WTC11 (cell line): Measurements from ENCODE around the gene GTPBP6. TPM values are rescaled to one million over a fixed set of nuclear protein-coding genes. Genes with fewer than 3 reads are reported as not detected.

Experiments
- ATAC-seq: fragments of 200-7000 bp; cut with Tn5 transposase; 2 replicates; pipeline ENCODE4 v1.10.0; 2021; ENCODE audit warnings: mild to moderate bottlenecking, moderate library complexity
- CTCF ChIA-PET: fragments of 300-600 bp; sonication (Branson Sonifier 250); formaldehyde crosslinking; loops from one replicate; lab custom pipeline; 2021; ENCODE audit warnings: antibody characterized with exemption; lab: Charles Lee
- POLR2A ChIA-PET: fragments of 350-600 bp; sonication (Branson Sonifier 250); formaldehyde crosslinking; loops from one replicate; lab custom pipeline; 2021; ENCODE audit warnings: antibody characterized with exemption; lab: Charles Lee
- DNase-seq: peaks from one replicate; pipeline ENCODE4 v3.0.0; 2021; ENCODE audit warnings: low spot score
- H3K27ac Mint-ChIP-seq: 2 replicates; pipeline ENCODE4 v1.8.0; 2021; ENCODE audit warnings: mixed read lengths
- H3K27me3 Mint-ChIP-seq: 2 replicates; pipeline ENCODE4 v1.8.0; 2021; ENCODE audit warnings: low read depth, mild to moderate bottlenecking, moderate library complexity, mixed read lengths
- H3K36me3 Mint-ChIP-seq: 2 replicates; pipeline ENCODE4 v1.8.0; 2021; ENCODE audit warnings: mixed read lengths
- H3K4me1 Mint-ChIP-seq: 2 replicates; pipeline ENCODE4 v1.8.0; 2022; ENCODE audit warnings: mixed read lengths
- H3K4me3 Mint-ChIP-seq: 2 replicates; pipeline ENCODE4 v1.8.0; 2021; ENCODE audit warnings: mild to moderate bottlenecking, moderate library complexity, mixed read lengths
- H3K9me3 Mint-ChIP-seq: 2 replicates; pipeline ENCODE4 v1.8.0; 2021; ENCODE audit warnings: mixed read lengths
- AFF4 ChIP-seq: sonication (generic); formaldehyde crosslinking; IDR thresholded peaks from 2 replicates; pipeline ENCODE4 v1.8.1; 2023; ENCODE audit warnings: mild to moderate bottlenecking, missing genetic modification reagents, borderline replicate concordance
- ATF6 ChIP-seq: sonication (generic); formaldehyde crosslinking; IDR thresholded peaks from 2 replicates; pipeline ENCODE4 v1.8.1; 2023; ENCODE audit warnings: mild to moderate bottlenecking, missing genetic modification reagents
- CBFB ChIP-seq: sonication (generic); formaldehyde crosslinking; IDR thresholded peaks from 2 replicates; pipeline ENCODE4 v1.8.1; 2022; ENCODE audit warnings: mild to moderate bottlenecking, low read depth, missing genetic modification reagents
- ETV6 ChIP-seq: sonication (generic); formaldehyde crosslinking; IDR thresholded peaks from 2 replicates; pipeline ENCODE4 v1.8.1; 2022; ENCODE audit warnings: mild to moderate bottlenecking, missing genetic modification reagents
- IRF1 ChIP-seq: sonication (generic); formaldehyde crosslinking; IDR thresholded peaks from 2 replicates; pipeline ENCODE4 v1.8.0; 2023; ENCODE audit warnings: missing genetic modification reagents
- IRF2 ChIP-seq: sonication (generic); formaldehyde crosslinking; IDR thresholded peaks from 2 replicates; pipeline ENCODE4 v1.8.0; 2022; ENCODE audit warnings: low read depth, missing genetic modification reagents, borderline replicate concordance
- KAT7 ChIP-seq: sonication (generic); formaldehyde crosslinking; IDR thresholded peaks from 2 replicates; pipeline ENCODE4 v1.8.1; 2023; ENCODE audit warnings: missing genetic modification reagents, mild to moderate bottlenecking, borderline replicate concordance
- NR1H2 ChIP-seq: sonication (generic); formaldehyde crosslinking; IDR thresholded peaks from 2 replicates; pipeline ENCODE4 v1.9.0; 2021; ENCODE audit warnings: mild to moderate bottlenecking, moderate library complexity, missing genetic modification reagents
- OVOL2 ChIP-seq: fragments of 250-450 bp; sonication (Bioruptor Pico); IDR thresholded peaks from 2 replicates; pipeline ENCODE4 v1.9.0; 2021; ENCODE audit warnings: mild to moderate bottlenecking, borderline replicate concordance
- SMAD3 ChIP-seq: sonication (generic); formaldehyde crosslinking; IDR thresholded peaks from 2 replicates; pipeline ENCODE4 v1.8.0; 2022; ENCODE audit warnings: missing genetic modification reagents, mild to moderate bottlenecking, borderline replicate concordance
- SMAD4 ChIP-seq: sonication (generic); formaldehyde crosslinking; IDR thresholded peaks from 2 replicates; pipeline ENCODE4 v1.8.0; 2022; ENCODE audit warnings: mild to moderate bottlenecking, missing genetic modification reagents
- SP1 ChIP-seq: sonication (generic); formaldehyde crosslinking; conservative IDR thresholded peaks from 2 replicates; pipeline ENCODE4 v1.8.1; 2022; ENCODE audit warnings: missing genetic modification reagents
- STAT6 ChIP-seq: sonication (generic); formaldehyde crosslinking; conservative IDR thresholded peaks from 2 replicates; pipeline ENCODE4 v1.8.1; 2023; ENCODE audit warnings: mild to moderate bottlenecking, low read depth, missing genetic modification reagents, moderate library complexity
- TP53 ChIP-seq: sonication (generic); formaldehyde crosslinking; IDR thresholded peaks from 2 replicates; pipeline ENCODE4 v1.8.1; 2023; ENCODE audit warnings: mild to moderate bottlenecking, missing genetic modification reagents
- USF2 ChIP-seq: sonication (generic); formaldehyde crosslinking; IDR thresholded peaks from 2 replicates; pipeline ENCODE4 v1.8.1; 2023; ENCODE audit warnings: mild to moderate bottlenecking, missing genetic modification reagents, moderate library complexity
- ZNF232 ChIP-seq: sonication (generic); formaldehyde crosslinking; IDR thresholded peaks from 2 replicates; pipeline ENCODE4 v1.8.0; 2022; ENCODE audit warnings: mild to moderate bottlenecking, missing genetic modification reagents
- ZNF396 ChIP-seq: fragments of 250-450 bp; sonication (Bioruptor Pico); IDR thresholded peaks from 2 replicates; pipeline ENCODE4 v1.8.0; 2021; ENCODE audit warnings: mild to moderate bottlenecking, moderate library complexity, borderline replicate concordance
- ZNF416 ChIP-seq: fragments of 250-450 bp; sonication (Bioruptor Pico); IDR thresholded peaks from 2 replicates; pipeline ENCODE4 v1.9.0; 2021; ENCODE audit warnings: mild to moderate bottlenecking, inconsistent platforms
- total RNA-seq: library from RNA; stranded (reverse); gene quantifications from 3 replicates; pipeline ENCODE4 v1.2.3, GENCODE V29; 2021
- TF ChIP-seq, protein P1 (sequence below): fragments of 250-450 bp; sonication (Bioruptor Pico); conservative IDR thresholded peaks from 2 replicates; pipeline ENCODE4 v1.9.0; 2021; ENCODE audit warnings: mild to moderate bottlenecking

GTPBP6 gene
- total RNA-seq, 1 experiment from 2014 or later: 63.9 TPM

GRCh38 chrX:357035-357692 lies 38.6 kb upstream of the GTPBP6 start:
- H3K9me3 Mint-ChIP-seq: no peaks in the 10 kb centered on the region

GRCh38 chrX:356385-357034 lies 37.9 kb upstream of the GTPBP6 start:
- H3K4me1 Mint-ChIP-seq: no peaks in the 10 kb centered on the region
- H3K27ac Mint-ChIP-seq: peak overlapping the region; percentile 49; the same call in 1 of the 2 replicates
- ChIA-PET CTCF (no interaction called here), POLR2A (no interaction called here)
- peaks cover 43% of the 10 kb centered on the region for H3K36me3 Mint-ChIP-seq
- ATAC-seq (no peak), DNase-seq (no peak)
- no peak overlapping the region for H3K4me3 Mint-ChIP-seq
- no peaks in the 10 kb centered on the region for H3K9me3 Mint-ChIP-seq
- no peaks in the 10 kb centered on the region for H3K27me3 Mint-ChIP-seq
- TF ChIP-seq SMAD4 (CRISPR knock-in tag) (no peak), KAT7 (no peak), NR1H2 (CRISPR knock-in tag) (no peak), STAT6 (no peak), ATF6 (no peak)
- TF ChIP-seq, protein P1, sequence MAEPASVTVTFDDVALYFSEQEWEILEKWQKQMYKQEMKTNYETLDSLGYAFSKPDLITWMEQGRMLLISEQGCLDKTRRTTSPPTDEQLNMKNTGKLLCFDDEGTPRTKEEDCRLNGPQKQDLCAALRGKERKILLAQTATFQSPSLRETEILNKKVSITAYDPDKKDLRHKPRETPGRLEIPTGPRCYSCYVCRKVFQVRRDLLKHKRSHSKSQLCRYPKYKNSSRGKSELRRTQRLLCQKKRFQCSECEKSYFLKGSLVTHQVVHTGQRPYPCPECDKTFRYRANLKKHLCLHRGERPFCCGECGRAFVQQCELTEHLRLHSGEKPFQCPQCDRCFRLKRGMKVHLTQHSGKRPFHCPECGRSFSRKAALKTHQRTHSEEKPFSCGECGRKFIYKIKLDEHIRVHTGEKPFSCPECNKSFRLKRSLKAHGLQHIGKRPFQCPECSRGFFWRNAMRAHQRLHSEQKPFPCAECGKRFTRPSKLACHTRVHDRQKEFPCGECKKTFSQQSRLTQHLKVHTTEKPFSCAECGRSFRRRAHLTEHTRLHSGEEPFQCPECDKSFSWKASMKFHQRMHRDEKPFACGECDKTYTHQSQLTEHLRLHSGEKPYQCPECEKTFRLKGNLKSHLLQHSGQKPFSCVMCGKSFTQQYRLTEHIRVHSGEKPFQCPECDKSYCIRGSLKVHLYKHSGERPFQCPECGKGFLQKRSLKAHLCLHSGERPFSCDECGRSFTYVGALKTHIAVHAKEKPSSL (CRISPR knock-in tag): no peak

More at GRCh38 chrX:357035-357692, 38.6 kb upstream of the GTPBP6 start:
- H3K27ac Mint-ChIP-seq: no peak overlapping the region; the same call in 1 of the 2 replicates
- peaks cover 46% of the 10 kb centered on the region for H3K36me3 Mint-ChIP-seq
- TF ChIP-seq ZNF396 (CRISPR knock-in tag) (no peak), USF2 (CRISPR knock-in tag) (no peak), IRF2 (CRISPR knock-in tag) (no peak), ZNF416 (CRISPR knock-in tag) (no peak), CBFB (CRISPR knock-in tag) (no peak), ETV6 (CRISPR knock-in tag) (no peak), OVOL2 (CRISPR knock-in tag) (no peak), NR1H2 (CRISPR knock-in tag) (no peak), ZNF232 (CRISPR knock-in tag) (no peak), IRF1 (no peak), TP53 (no peak), AFF4 (CRISPR knock-in tag) (no peak), SP1 (CRISPR knock-in tag) (no peak), SMAD3 (no peak)
- TF ChIP-seq, all 79 proteins: peak for 0
- ATAC-seq (no peak), DNase-seq (no peak)
- Mint-ChIP-seq H3K27me3 (no peaks in the 10 kb centered on the region), H3K4me3 (no peak overlapping the region), H3K4me1 (no peaks in the 10 kb centered on the region)
- ChIA-PET POLR2A (no interaction called here), CTCF (no interaction called here)
